Omental fat pad (tissue), 4 donors: ENCODE data around the gene SLC15A3. TPM values are rescaled to one million over a fixed set of nuclear protein-coding genes. Genes with fewer than 3 reads are reported as not detected.

ENCODE experiments used
- ATAC-seq: fragments of 150-250 bp; one replicate; pipeline ENCODE4 v1.9.1; 2016; ENCODE audit warnings: mild to moderate bottlenecking, moderate library complexity; ENCODE audit not compliant: low FRiP score
- DNase-seq: peaks from one replicate; pipeline ENCODE4 v3.0.0-alpha.2; 2019; ENCODE audit warnings: low spot score
- small RNA-seq: library from RNA; depleted of rRNA; stranded (forward); fragments of <200 nt; gene quantifications from one replicate; pipeline ENCODE3, GENCODE V24; 2016
- total RNA-seq, 4 donors: library from RNA; depleted of rRNA; stranded (reverse); fragments of >200 nt; gene quantifications; one replicate each; pipeline ENCODE4 v1.1.0, GENCODE V29; 2016
- TF ChIP-seq, protein P1 (sequence below), 3 donors: fragments of 450-650 bp; IDR thresholded peaks; one replicate each; pipeline ENCODE4 v1.5.1; 2016 to 2017; ENCODE audit warnings: antibody characterized with exemption in 3 of 3, mild to moderate bottlenecking in 3 of 3, moderate library complexity in 2 of 3

Gene SLC15A3
- total RNA-seq, 4 donors from 2014 or later: 17.6 to 56.0 (median 32.3) TPM

- DNase-seq (no peak), ATAC-seq (no peak)
- TF ChIP-seq, protein P1, sequence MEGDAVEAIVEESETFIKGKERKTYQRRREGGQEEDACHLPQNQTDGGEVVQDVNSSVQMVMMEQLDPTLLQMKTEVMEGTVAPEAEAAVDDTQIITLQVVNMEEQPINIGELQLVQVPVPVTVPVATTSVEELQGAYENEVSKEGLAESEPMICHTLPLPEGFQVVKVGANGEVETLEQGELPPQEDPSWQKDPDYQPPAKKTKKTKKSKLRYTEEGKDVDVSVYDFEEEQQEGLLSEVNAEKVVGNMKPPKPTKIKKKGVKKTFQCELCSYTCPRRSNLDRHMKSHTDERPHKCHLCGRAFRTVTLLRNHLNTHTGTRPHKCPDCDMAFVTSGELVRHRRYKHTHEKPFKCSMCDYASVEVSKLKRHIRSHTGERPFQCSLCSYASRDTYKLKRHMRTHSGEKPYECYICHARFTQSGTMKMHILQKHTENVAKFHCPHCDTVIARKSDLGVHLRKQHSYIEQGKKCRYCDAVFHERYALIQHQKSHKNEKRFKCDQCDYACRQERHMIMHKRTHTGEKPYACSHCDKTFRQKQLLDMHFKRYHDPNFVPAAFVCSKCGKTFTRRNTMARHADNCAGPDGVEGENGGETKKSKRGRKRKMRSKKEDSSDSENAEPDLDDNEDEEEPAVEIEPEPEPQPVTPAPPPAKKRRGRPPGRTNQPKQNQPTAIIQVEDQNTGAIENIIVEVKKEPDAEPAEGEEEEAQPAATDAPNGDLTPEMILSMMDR (IDR thresholded peaks at IDR 0.05): no peak
Observed at GRCh38 chr11:60895687-60896086, 56.3 kb downstream of the SLC15A3 start.

DNA sequence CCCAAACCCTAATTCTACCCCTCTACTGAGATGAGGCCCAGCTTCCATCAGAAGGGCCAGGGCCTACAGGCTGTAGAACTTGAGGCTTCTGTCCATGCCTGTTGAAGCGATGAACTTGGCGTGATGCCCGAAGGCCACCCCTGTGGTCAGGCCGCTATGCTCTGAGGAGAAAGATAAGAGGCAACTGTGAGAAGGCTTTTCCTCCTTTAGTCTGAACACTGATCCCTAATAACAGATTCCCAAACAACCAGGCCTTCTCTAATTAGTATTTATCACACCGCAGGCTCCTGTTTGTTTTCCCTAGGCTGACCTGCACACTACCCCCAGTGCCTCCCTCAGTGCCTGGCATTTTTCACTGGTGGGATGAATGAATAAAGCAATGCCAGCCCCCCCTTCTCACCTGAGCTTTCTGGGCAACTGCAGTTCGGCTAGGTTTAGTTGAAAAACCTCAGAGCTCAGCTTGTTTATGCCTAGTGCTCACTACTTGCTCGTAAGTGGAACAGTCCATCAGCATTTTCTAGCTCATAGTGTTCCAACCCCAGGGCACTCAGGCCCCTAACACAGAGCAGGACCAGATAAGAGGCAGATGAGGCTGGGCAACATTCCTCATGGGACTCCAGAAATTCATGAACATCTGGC, 60.8 kb downstream of the SLC15A3 start:
- TF ChIP-seq, protein P1 (IDR thresholded peaks at IDR 0.05): no peak
- no peak for ATAC-seq
- no peak for DNase-seq

DNA sequence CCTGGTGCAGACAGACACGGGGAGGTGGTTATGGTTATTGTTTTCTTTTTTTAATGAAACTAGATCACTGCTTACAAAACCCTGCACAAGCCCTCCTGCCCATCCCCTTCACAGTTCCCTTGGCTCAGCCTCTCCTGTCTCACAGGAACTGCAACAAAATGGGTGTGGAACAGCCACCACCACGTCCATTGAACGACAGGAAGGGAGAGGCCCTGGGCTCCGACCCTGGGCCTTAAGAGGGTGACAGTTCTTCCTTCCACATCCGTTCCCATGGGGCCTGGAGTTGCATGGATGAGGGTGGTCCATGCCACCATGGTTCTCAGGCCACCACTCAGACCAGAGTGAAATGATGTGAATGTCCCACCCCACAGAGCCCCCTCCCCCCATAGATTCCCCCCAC, 61.3 kb downstream of the SLC15A3 start:
- TF ChIP-seq, protein P1 (IDR thresholded peaks at IDR 0.05): no peak
- ATAC-seq (no peak), DNase-seq (no peak)

- DNase-seq (no peak), ATAC-seq (no peak)
- TF ChIP-seq, protein P1 (IDR thresholded peaks at IDR 0.05): no peak
Observed at GRCh38 chr11:60889869-60890311, 62.1 kb downstream of the SLC15A3 start.

DNA sequence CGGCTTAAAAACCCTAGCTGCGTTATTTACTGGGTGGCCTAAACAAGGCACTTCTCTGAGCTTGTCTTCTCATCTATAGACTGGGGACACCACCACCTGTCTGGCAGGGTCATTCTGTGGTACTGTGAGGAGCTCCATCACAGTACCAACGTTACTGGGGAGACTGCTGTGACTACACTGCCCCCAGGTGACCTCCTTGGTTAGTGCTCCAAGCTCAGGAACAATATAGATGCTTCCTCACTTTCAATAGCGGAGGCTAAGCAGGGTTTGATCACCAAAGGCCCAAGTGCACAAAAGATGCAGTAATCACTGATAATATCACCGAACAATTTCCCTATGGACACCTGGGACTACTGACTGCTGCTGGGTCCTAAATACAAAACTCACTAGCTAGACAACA, 64.4 kb downstream of the SLC15A3 start:
- DNase-seq (no peak), ATAC-seq (no peak)
- TF ChIP-seq, protein P1 (IDR thresholded peaks at IDR 0.05): no peak

Small RNAs within 50 kb of the gene (small RNA-seq; reads per million reads assigned to genes)
- not detected for gene RNU6-933P

Other genes starting within 250 kb of the SLC15A3 start
- gene MS4A18, start 227.5 kb downstream of the SLC15A3 start, total RNA-seq: not detected
- gene MS4A15, start 195.3 kb downstream of the SLC15A3 start, total RNA-seq: not detected
- gene MS4A10, start 166.8 kb downstream of the SLC15A3 start, total RNA-seq: not detected
- 10 to 100 TPM; 17.5 to 68.6 (median 22.5) TPM for gene CCDC86, start 110.1 kb downstream of the SLC15A3 start, total RNA-seq
- gene PTGDR2, start 96.2 kb downstream of the SLC15A3 start, total RNA-seq: 1 to 10 TPM in 1 of 4 donors, under 1 TPM in 1, not detected in 2; 0.28 to 1.1 TPM
- gene ZP1, start 84.6 kb downstream of the SLC15A3 start, total RNA-seq: 1 to 10 TPM in 2 of 4 donors, not detected in 2; 2.2 to 3.0 TPM
- 10 to 100 TPM; 50.3 to 93.9 (median 58.0) TPM for gene PRPF19, start 45.6 kb downstream of the SLC15A3 start, total RNA-seq
- gene TMEM109, start 38.0 kb downstream of the SLC15A3 start, total RNA-seq: 100 to 1,000 TPM in 1 of 4 donors, 10 to 100 TPM in 3; 79.6 to 150 (median 88.7) TPM
- 10 to 100 TPM in 1 of 4 donors, 1 to 10 TPM in 3; 2.9 to 11.3 (median 6.7) TPM for gene TMEM132A, start 27.7 kb downstream of the SLC15A3 start, total RNA-seq
- gene CD6, start 19.5 kb upstream of the SLC15A3 start, total RNA-seq: 1 to 10 TPM in 3 of 4 donors, under 1 TPM in 1; 0.79 to 6.5 (median 2.2) TPM
- gene CD5, start 150.3 kb upstream of the SLC15A3 start, total RNA-seq: 1 to 10 TPM in 3 of 4 donors, under 1 TPM in 1; 0.37 to 5.4 (median 2.0) TPM
- 10 to 100 TPM in 3 of 4 donors, 1 to 10 TPM in 1; 9.3 to 17.5 (median 12.6) TPM for gene VPS37C, start 209.2 kb upstream of the SLC15A3 start, total RNA-seq